Activated T-helper 9 cell treated with anti-CD3 and anti-CD28 coated beads, Interleukin-2, amount 50 U/mL, for 16 hours (primary cell): ENCODE data around the gene RPL7A.
A peak's percentile ranks its signal among the peaks of the same experiment; 100 is the strongest.
"Not testable (repeated sequence)": the region's sequence is repeated elsewhere in the genome, so short reads cannot be mapped to it uniquely, and the experiment has no call there.

ENCODE experiments used
- DNase-seq: peaks from one replicate; pipeline ENCODE4 v3.0.0-alpha.2; 2020; ENCODE audit warnings: low read depth

Gene RPL7A

GRCh38 chr9:133347985-133348717 lies at the start of gene RPL7A, which contains the start of gene MED22:
TSS of gene RPL7A (plus strand) at chr9:133348218. CDS start at chr9:133348244, 26 bp downstream.
TSS of gene MED22 (minus strand) at chr9:133348131. CDS start at chr9:133346662, 1,469 bp downstream.
- peak; percentile 84 for DNase-seq

DNA sequence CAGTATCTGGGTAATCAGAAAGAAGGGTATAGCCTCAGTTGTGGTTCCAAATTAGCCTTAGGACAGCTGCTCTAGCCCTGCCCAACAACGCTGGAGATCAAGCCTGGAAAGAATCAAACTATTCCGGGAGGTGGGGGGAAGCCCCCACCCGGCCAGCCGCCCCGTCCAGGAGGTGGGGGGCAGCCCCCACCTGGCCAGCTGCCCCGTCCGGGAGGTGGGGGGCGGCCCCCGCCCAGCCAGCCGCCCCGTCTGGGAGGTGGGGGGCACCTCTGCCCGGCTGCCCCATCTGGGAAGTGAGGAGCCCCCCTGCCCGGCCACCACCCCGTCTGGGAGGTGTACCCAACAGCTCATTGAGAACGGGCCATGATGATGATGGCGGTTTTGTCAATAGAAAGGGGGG lies 48.0 kb upstream of the RPL7A start:
- not testable (repeated sequence) for DNase-seq

DNA sequence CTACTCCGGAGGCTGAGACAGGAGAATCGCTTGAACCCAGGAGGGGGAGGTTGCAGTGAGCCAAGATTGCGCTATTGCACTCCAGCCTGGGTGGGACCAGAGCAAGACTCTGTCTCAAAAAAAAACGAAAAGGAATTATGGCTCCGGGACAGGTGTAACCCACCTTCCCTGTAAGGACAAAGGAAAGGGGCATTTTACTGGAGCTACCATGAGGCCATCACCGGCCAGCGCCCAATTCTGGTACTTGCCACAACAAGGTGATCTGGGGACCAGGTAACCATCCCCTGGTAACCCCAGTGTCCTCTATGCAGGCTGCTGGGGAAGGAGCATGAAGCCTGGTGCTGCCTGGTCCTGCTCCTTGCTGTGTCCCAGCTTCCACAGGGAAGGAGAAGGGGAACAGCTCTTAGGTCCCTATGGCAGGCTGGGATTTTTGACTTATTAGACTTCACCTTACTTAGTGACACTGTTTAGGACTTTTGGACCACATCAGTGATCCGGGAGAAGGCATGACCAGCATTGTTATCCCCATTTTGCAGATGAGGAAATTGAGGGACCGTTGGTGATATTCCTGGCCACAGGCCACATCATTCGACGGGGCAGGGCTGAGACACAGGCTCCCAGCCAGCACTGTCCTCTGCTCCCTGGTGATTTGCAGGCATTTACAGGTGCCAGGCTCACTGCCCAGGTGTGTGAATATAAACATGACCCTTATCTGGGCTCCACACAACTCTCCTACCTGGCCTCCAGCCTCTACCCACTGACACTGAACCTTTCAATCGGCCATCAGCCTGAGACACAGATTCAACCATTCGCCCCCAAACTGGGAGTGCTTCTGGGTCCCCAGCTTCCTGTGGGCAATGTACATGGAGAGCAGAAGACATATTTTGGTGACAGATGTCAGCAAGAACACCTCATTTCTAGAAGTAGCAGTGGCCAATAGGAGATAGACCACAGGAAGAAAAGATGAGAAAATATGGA lies 46.5 kb upstream of the RPL7A start:
- DNase-seq: no peak

- DNase-seq: no peak
Observed at GRCh38 chr9:133303266-133304157, 44.5 kb upstream of the RPL7A start.

DNA sequence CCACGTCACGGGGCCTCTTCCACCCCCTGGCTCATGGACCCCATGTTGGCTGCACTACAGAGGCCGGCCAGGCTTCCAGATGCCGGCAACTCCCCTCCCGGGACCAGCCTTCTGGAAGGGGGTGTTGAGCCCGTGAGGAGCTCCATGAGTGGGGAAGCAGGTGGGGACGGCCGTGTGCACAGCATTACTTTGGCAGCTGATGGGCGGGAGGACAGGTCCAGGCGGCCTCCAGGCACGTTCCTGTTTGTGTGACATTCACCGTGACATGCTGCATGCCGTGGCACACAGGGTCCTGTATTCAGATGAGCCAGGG lies 43.9 kb upstream of the RPL7A start:
- no peak for DNase-seq

GRCh38 chr9:133304477-133305377 lies 43.3 kb upstream of the RPL7A start:
- no peak for DNase-seq

GRCh38 chr9:133305731-133306130 lies 42.3 kb upstream of the RPL7A start:
- no peak for DNase-seq

- no peak for DNase-seq
Observed at GRCh38 chr9:133306242-133307204, 41.5 kb upstream of the RPL7A start.

GRCh38 chr9:133307301-133307700 lies 40.7 kb upstream of the RPL7A start:
- DNase-seq: no peak

DNA sequence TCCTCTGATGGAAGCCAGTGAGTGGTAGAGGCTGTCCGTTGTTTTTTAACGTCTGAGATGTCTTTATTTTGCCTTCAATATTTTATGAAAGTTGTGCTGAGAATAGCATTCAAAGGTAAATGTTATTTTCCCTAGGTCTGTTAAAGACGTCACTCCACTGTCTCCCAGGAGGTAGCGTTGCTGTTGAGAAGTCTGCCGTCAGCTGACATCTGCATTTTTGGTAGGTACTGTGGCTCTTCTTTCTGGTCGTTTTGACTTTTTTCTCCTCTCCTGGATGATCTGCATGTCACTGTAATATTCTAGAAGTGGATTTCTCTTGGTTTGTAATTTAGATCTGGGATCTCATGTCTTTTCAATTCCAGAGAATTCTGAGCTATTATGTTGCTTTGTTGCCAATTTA lies 38.4 kb upstream of the RPL7A start:
- no peak for DNase-seq

DNA sequence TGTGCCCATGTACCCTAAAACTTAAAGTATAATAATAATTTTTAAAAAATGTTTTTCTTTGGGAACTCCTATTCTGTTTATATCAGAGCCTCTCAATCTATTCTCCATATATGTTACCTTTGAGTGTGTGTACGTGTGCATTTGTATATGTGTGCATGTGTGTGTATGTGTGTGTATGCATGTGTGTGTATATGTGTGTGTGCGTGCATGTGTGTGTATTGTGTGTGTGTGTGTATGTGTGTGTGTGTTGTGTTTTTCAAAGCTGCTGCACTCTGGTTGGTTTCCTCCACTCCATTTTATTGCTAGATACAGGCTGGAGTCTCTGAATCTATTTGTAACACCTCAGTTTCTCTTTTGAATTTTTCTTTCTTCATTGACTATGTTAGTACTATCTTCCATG lies 32.0 kb upstream of the RPL7A start:
- no peak for DNase-seq

DNA sequence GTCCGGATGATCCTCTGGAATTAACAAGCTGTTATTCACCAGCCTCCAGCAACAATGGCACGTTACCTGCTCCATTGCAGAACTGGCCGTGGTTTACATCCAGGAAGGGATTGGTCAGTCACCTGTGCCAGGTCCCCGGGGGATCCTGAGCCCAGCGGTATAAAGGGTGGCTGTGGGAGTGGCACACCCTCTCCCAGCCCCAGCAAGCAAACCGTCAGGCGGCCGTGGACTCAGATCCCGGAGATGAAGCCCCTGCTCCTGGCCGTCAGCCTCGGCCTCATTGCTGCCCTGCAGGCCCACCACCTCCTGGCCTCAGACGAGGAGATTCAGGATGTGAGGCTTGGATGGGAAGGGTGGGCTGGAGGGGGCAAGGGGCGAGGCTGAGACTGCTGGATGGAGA lies 30.5 kb upstream of the RPL7A start:
- DNase-seq: not testable (repeated sequence)

DNA sequence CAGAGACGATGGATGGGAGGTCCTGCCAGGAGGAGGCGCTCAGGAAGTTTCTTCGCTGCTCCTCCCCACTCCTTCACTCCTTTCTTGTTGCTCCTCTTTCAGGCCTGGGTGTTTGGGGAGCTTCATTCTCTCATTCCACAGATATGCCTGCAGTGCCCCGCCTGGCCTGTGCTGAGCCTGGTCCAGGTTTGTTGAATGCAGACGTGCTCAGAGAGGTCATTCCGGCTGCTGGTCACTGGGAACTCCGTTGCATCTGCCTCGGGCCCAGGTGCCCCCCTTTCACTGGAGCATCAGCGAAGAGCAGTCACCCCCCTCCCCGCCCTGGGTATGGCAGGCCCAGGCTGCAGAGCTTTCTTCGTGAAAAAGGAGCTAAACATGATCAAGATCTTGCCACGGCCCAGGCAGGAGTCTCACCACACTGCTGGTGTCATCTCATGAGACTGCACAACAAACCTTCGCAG lies 27.6 kb upstream of the RPL7A start:
- DNase-seq: no peak

GRCh38 chr9:133321411-133321935 lies 26.5 kb upstream of the RPL7A start:
- DNase-seq: no peak

DNA sequence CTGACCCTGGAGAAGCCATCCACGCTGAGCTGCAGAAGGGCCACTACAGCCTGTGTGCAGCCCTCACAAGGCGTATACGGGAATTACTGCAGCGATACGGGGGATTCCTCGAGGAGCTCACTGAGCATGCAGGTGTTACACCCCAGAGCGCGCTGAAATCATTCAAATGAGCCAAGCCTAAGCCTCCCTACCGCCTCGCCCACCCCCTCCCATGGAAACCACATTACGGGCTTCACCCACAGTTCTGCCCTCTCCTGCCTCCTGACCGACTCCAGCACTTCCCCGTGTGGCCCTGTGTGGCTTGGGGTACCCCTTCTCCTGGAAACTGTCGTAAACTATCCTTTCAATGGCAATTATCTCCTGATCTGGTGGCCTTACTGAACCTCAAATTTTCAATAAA lies 25.3 kb upstream of the RPL7A start:
- DNase-seq: no peak

DNA sequence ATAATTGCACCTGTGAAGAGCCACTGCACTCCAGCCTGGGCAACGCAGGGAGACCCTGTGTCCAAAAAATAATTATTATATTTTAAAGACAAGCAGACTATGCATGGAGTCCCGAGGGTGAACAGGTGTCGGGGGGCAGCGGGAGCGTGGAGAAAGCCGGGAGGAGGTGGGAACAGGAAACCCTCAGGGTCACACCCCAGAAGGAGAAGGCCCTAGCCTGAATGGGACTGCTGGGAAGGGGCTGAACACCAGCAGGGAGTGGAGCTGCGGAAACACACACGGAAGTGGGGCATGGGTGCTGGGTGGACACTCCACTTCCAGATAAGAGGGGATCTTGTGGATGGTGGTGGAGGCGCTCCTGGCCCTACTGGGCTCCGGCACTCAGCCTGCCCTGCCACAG lies 24.8 kb upstream of the RPL7A start:
- DNase-seq: no peak

- DNase-seq: no peak
Observed at GRCh38 chr9:133323991-133324703, 23.9 kb upstream of the RPL7A start.

- not testable (repeated sequence) for DNase-seq
Observed at GRCh38 chr9:133327021-133327420, 21.0 kb upstream of the RPL7A start.
